ENCODE data around the gene MAP3K5. TPM values are rescaled to one million over a fixed set of nuclear protein-coding genes. Genes with fewer than 3 reads are reported as not detected.

MAP3K5 gene
- total and polyA plus RNA-seq, 2 of the 8 experiments (the other 6 are each of a cell fraction or from before 2014, with no cell fraction given) = 0.63 to 2.6 TPM

- no peak for TF ChIP-seq GABPA (IDR thresholded peaks at IDR 0.05; ENCODE audit: borderline replicate concordance, insufficient read depth, low read length)
Measured at GRCh38 chr6:136742125-136742524, 50.2 kb downstream of the MAP3K5 start (continued).

Measured in H1 (cell line).